Stimulated activated CD4-positive, alpha-beta T cell treated with anti-CD3 and anti-CD28 coated beads, TNF-alpha, amount 100 ng/mL, for 4 hours (primary cell): ENCODE results near the gene NBEA.

ENCODE experiments used
- DNase-seq, 3 experiments: peaks; one replicate each; pipeline ENCODE4 v3.0.0-alpha.2; 2020; ENCODE audit warnings: low read depth in 3 of 3

NBEA gene

DNA sequence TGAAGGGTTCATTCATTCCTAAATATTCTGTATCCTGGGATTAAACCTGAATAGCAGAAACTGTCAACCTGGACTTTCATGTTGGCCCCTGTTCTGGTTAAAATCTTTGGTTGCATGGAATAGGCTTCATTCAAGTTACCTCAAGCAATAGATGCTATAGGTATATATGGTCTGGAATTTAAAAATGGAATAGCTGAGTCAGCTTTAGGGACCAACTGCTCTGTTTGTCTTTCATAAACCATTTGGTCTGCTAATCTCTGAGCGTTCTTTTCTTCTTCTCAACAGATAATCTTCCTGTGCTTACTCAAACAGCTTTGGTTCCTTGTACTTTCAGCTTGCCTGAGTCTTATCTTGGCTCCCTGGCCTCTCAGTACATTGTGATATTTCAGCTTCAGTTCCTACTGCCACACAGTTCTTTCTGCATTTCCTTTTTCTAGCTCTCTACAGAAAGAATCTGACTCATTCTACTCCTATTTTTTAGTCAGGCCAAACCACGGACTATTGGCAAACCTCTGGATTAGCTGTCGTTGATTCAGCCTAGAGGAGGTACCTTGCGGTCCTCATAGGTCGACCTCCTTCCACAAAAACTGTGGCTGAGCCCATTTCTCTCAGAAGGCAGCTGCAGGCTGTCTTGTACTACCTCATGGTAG is 570.3 kb downstream of the NBEA start:
- DNase-seq, result no peak

DNA sequence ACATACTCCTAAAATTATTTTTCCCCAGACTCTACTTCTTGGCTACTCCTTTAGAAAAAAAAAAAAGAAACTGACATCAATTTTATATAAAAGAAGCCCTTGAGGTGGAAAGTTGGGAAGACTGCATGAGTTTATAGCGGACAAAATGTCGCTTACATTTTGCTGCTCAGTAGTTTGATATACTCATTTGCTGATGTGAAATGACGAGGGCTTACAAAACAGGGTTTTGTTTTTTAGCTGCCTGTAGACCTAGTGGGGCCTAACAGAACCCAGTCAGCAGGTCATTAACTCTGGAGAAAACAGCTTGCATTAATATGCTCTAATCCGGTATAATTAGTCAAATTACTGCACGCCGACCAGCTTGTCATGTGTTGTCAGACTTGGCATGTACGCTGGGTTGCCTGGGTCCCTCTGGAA is 572.0 kb downstream of the NBEA start:
- no peak for DNase-seq

DNA sequence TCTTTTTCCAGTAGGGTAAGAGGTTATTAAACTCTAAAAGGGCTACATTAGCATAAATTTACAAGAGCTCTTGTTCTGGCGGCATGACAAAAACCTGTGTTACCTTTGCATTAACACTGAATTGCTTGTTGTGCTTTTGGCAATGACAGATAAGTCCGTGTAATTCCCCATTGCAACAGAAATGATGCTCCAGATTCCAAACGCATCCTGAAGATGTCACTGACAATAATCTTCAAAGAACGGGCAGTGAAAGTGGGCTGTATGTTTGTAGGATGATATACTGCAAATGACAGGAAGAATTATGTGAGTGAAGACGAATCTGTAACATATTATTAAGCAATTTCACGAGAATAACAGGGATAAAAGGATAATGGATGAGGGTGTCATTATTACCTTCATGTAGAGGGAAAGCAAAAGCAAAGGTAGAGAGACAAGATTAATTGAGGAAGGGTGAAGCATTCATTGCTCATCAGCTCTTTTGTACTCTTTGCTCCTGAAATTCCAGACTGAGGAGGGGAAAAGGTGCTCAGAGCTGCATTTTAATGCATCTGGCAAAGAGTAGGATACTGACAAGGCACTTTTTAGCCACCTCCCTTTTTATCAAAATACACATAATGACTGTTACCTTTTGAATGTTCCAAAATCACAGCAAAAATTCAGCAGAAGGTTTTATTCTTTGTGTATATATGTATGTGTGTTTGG is 572.9 kb downstream of the NBEA start:
- no peak for DNase-seq

- DNase-seq, result no peak
These were observed 576.4 kb downstream of the NBEA start for GRCh38 chr13:35518337-35518946.

GRCh38 chr13:35524171-35524570 is 582.1 kb downstream of the NBEA start:
- no peak for DNase-seq

- no peak for DNase-seq
These were observed 584.5 kb downstream of the NBEA start for GRCh38 chr13:35526577-35526976.

GRCh38 chr13:35527451-35527850 is 585.4 kb downstream of the NBEA start:
- DNase-seq, result no peak

DNA sequence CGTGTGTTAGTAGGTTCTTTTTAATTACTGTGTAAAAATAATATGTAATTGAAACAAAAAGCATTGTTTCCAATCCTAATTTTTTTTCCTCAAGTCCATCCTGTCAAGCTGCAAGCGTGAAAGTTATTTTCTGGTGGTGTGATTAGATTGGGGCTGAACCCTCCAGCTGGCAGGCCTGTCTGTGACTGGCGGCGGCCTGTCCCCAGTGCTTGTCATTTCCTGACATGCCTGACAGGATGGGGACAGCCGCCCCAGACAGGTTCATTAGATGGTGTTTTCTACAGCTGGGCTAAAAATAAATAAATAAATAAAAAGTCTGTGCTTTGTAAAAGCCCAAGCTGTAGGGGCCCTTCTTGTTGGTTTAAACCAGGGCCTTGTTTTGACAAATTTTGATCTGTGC is 588.1 kb downstream of the NBEA start:
- DNase-seq, result no peak

GRCh38 chr13:35530581-35530980 is 588.5 kb downstream of the NBEA start:
- no peak for DNase-seq

DNA sequence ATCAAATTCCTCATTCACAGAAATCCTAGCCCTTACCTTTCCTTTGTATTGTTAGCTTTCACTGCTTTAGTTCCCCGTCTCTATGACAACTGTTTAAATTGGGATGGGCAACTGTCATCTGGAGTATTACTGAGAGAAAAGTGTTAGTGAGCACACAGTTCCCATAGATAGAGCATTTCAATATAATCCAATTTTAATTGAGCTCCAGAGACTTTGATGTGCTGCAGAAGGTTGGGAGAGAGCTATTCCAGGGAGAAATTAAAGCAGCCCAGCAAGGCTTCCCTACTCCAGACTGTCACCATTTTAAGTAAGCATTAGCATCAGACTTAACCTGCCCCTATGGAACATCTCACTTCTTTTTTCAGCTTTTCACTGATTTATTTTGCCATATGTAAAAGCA is 589.5 kb downstream of the NBEA start:
- no peak for DNase-seq

DNA sequence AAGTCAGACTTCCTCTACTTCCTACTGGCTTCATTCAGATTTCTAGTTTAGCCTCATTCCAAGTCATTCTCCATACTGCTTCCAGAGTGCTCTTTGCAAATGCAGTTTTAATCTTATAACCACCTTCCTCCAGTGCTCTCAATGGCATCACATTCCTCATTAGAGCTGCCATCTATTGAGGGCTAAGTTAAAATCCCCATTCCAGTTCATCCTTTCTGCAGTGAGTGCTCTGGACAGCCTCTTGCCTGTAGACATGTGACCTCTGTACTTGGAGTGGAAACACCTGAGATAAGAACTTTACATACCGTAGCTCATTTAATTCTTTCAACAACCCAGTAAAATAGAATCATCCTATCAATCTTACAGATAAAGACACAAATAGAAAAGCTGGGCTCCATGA is 592.3 kb downstream of the NBEA start:
- DNase-seq, result no peak

DNA sequence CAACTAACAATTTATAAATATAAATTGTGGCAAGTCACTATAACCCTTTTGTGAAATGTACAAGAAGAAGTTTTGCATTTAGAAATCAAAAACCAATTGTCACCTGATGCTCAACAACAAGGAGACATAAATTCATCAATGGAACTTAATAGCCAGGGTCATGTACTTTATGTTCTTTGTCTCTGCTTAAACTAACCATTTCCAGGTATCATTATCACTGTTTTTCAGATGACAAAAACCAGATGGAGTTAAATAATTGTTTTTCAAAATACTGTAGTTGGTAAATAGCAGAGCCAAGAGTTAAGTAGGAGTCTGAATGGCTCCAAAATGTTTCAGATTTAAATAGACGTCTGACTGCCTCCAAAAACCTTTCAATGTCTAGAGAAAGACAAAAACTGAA is 606.7 kb downstream of the NBEA start:
- no peak for DNase-seq

DNA sequence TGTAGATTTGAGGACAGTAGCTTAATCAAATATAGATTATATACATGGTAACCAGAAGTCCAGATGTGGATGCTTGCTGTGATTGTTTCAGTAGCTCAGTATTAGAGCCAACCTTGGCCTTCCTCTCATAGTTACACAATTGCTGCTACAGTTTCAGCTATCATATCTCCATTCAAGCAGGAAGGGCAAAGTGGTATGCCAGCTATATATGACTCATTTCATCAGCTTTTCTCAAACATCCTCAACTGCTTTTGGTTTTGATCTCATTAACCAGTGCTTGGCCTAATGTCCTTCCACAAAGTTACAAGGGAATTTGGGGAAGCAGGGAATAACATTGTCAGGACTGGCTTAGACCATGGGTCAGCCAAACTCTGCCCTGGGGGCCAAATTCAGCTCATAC is 607.4 kb downstream of the NBEA start:
- DNase-seq, result no peak

GRCh38 chr13:35552172-35552844 is 610.2 kb downstream of the NBEA start:
- no peak for DNase-seq

GRCh38 chr13:35554972-35555623 is 613.0 kb downstream of the NBEA start:
- no peak for DNase-seq

DNA sequence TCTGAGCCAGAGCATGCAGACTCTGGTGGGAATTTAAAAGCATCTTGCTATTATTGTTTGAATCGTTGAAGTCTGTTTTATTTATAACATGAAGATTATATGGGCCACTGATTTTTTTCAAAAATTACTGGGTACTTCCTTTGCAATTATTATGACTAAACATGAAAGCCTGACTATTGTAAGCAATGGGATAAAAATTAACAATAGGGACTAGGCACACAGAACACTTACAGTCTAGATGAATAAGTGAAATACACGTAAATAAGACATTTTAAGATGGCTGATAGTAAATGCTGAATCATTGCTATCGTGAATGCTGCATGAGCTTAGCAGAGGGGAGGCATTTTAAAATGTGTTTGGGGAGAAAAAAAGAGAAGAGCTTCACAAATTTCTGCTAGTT is 615.4 kb downstream of the NBEA start:
- DNase-seq, result no peak

DNA sequence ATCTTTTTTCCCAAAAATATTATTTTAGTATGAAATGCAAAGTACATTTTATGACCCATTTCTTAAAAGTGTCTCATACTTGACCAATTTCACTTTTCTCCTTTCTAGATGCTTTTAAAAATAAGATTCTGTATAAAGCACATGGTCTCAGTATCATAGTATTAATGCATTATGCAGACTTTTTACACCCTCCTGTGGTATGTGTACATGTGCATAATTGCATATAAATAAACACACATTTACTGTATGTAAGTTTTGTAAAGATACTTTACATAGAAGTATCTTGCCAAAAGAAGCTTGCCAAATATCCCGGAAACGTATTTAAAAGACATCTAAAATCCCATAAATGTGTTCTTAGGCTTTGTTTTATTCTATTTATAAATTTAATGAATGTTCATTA is 619.5 kb downstream of the NBEA start:
- no peak for DNase-seq

GRCh38 chr13:35565273-35565672 is 623.2 kb downstream of the NBEA start:
- no peak for DNase-seq

GRCh38 chr13:35566340-35566739 is 624.3 kb downstream of the NBEA start:
- DNase-seq, result no peak

DNA sequence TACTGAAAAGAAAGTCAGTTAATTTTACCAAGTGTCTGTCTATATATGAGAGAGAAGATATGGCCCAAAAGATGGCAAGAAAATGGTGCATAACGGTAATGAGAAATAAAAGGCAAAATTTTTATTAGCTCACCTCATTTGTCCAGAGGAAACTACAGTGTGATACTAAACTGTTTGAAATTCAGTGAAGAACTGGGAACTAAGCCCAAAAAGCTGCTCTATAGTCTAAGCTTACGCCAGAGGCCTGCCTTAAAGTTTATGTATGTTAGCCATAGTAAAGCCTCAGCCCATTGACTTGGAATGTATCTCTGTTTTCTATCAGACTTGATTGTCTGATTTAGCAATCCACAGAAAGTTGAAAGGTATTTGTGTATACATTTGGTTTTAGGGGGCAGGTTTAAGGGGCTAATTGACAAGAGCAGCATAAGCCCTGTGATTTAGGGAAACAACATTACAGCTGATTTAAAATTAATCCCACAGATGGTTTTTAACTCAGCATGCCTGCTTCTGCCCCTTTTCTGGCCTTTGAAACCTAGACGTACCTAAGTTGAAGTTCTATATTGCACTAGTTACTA is 625.4 kb downstream of the NBEA start:
- DNase-seq, result no peak

- no peak for DNase-seq
These were observed 631.6 kb downstream of the NBEA start for GRCh38 chr13:35573639-35574038.

GRCh38 chr13:35592457-35592856 is 650.4 kb downstream of the NBEA start:
- no peak for DNase-seq
